Progenitor cell of endocrine pancreas (in vitro differentiated cells): ENCODE measurements around the gene PRSS33. TPM values are rescaled to one million over a fixed set of nuclear protein-coding genes. Genes with fewer than 3 reads are reported as not detected.

ENCODE experiments used
- DNase-seq: peaks from one replicate; pipeline ENCODE4 v3.0.0; 2021; ENCODE audit warnings: low spot score; ENCODE audit not compliant: unreplicated experiment
- H3K27ac Mint-ChIP-seq: 2 replicates; pipeline ENCODE4 v1.8.0; 2021; ENCODE audit warnings: mild to moderate bottlenecking, moderate library complexity, mixed read lengths
- H3K27me3 Mint-ChIP-seq: 2 replicates; pipeline ENCODE4 v1.8.0; 2021; ENCODE audit warnings: mixed read lengths
- H3K36me3 Mint-ChIP-seq: 2 replicates; pipeline ENCODE4 v1.8.0; 2022; ENCODE audit warnings: mixed read lengths; ENCODE audit not compliant: insufficient read depth
- H3K4me1 Mint-ChIP-seq: 2 replicates; pipeline ENCODE4 v1.8.0; 2021; ENCODE audit warnings: low read depth, mixed read lengths
- H3K4me3 Mint-ChIP-seq: 2 replicates; pipeline ENCODE4 v1.8.0; 2021; ENCODE audit warnings: low read depth, mild to moderate bottlenecking, moderate library complexity, mixed read lengths
- H3K9me3 Mint-ChIP-seq: 2 replicates; pipeline ENCODE4 v1.8.0; 2021; ENCODE audit warnings: low read depth, mixed read lengths
- CTCF ChIP-seq: fragments of 200-600 bp; sonication (generic); IDR thresholded peaks from one replicate; pipeline ENCODE4 v1.5.0; 2021; ENCODE audit warnings: antibody characterized with exemption, mild to moderate bottlenecking; ENCODE audit not compliant: unreplicated experiment
- total RNA-seq: library from RNA; stranded (reverse); gene quantifications from 2 replicates; pipeline ENCODE4 v1.2.1, GENCODE V29; 2021

The PRSS33 gene
- total RNA-seq, 1 donor from 2014 or later: 0.31 TPM

GRCh38 chr16:2749936-2750335 is 37.4 kb downstream of the PRSS33 start:
- Mint-ChIP-seq H3K27ac (peak overlapping the region; percentile 86), H3K4me3 (no peak overlapping the region)

GRCh38 chr16:2749476-2749875 is 37.9 kb downstream of the PRSS33 start:
- no peak for DNase-seq
- Mint-ChIP-seq H3K4me1 (peaks cover 22% of the 10 kb centered on the region), H3K36me3 (peaks cover 4% of the 10 kb centered on the region), H3K4me3 (no peak overlapping the region), H3K9me3 (no peaks in the 10 kb centered on the region), H3K27ac (no peak overlapping the region), H3K27me3 (no peaks in the 10 kb centered on the region)
- no peak for TF ChIP-seq CTCF

More at GRCh38 chr16:2749936-2750335, 37.4 kb downstream of the PRSS33 start:
- Mint-ChIP-seq H3K27me3 (no peaks in the 10 kb centered on the region), H3K36me3 (peaks cover 5% of the 10 kb centered on the region), H3K9me3 (no peaks in the 10 kb centered on the region), H3K4me1 (peaks cover 27% of the 10 kb centered on the region)
- TF ChIP-seq CTCF: no peak
- no peak for DNase-seq

GRCh38 chr16:2748757-2749455 is 38.5 kb downstream of the PRSS33 start:
- H3K27ac Mint-ChIP-seq: no peak overlapping the region
- no peak for DNase-seq
- H3K4me1 Mint-ChIP-seq: peaks cover 16% of the 10 kb centered on the region
- TF ChIP-seq CTCF: no peak
- peaks cover under 1% of the 10 kb centered on the region for H3K36me3 Mint-ChIP-seq
- H3K9me3 Mint-ChIP-seq: no peaks in the 10 kb centered on the region
- no peaks in the 10 kb centered on the region for H3K27me3 Mint-ChIP-seq
- H3K4me3 Mint-ChIP-seq: no peak overlapping the region

- no peaks in the 10 kb centered on the region for H3K27me3 Mint-ChIP-seq
- H3K4me3 Mint-ChIP-seq: no peak overlapping the region
- no peak for TF ChIP-seq CTCF
- no peak overlapping the region for H3K27ac Mint-ChIP-seq
- DNase-seq: no peak
- H3K4me1 Mint-ChIP-seq: peaks cover 5% of the 10 kb centered on the region
- H3K36me3 Mint-ChIP-seq: no peaks in the 10 kb centered on the region
- H3K9me3 Mint-ChIP-seq: no peaks in the 10 kb centered on the region
These were observed 41.4 kb downstream of the PRSS33 start for GRCh38 chr16:2745961-2746360.

- TF ChIP-seq CTCF: no peak
- DNase-seq: no peak
- Mint-ChIP-seq H3K27ac (no peak overlapping the region), H3K27me3 (no peaks in the 10 kb centered on the region), H3K4me1 (peaks cover 3% of the 10 kb centered on the region), H3K36me3 (no peaks in the 10 kb centered on the region), H3K9me3 (no peaks in the 10 kb centered on the region), H3K4me3 (no peak overlapping the region)
These were observed 42.1 kb downstream of the PRSS33 start for GRCh38 chr16:2745116-2745890.
